Adipose tissue (tissue), 3 donors: ENCODE data around the gene ACOT7. TPM values are rescaled to one million over a fixed set of nuclear protein-coding genes. Genes with fewer than 3 reads are reported as not detected.
"Not testable (repeated sequence)": the region's sequence is repeated elsewhere in the genome, so short reads cannot be mapped to it uniquely, and the experiment has no call there.

Experiments
- H3K27ac ChIP-seq: one replicate; pipeline ENCODE4 v1.5.1; 2013; ENCODE audit warnings: low read depth, low read length
- WGBS, 3 donors: extraction: QIAGEN DNeasy Blood & Tissue Kit; methylation state at CpG; one replicate each; pipeline ENCODE4 v1.1.7; 2013; 5-methylcytosine and 5-hydroxymethylcytosine counted together
- polyA plus RNA-seq, 3 donors: library from polyadenylated mRNA; stranded (reverse); fragments of 200-250 nt; gene quantifications; one replicate each; pipeline ENCODE4 v1.2.3, GENCODE V29; 2013
- donor health status: healthy with polysubstance abuse.
- donor health status: Bipolar disorder and iron deficiency.
- donor health status: healthy.

The ACOT7 gene
- polyA plus RNA-seq, 3 donors = 6.5 to 13.8 (median 11.0) TPM

- H3K27ac ChIP-seq = no peak overlapping the region
- WGBS, 3 donors = 19 to 22% (median 22%) methylated on average over 33 of the region's 33 CpGs
Measured at GRCh38 chr1:6241107-6241886, 152.3 kb downstream of the ACOT7 start.

- no peak overlapping the region for H3K27ac ChIP-seq
- WGBS, 3 donors = 59 to 65% (median 62%) methylated on average over 17 of the region's 17 CpGs
Measured at GRCh38 chr1:6239950-6240768, 153.4 kb downstream of the ACOT7 start.

- H3K27ac ChIP-seq = no peak overlapping the region
- 34 to 51% (median 50%) methylated on average over 7 of the region's 7 CpGs for WGBS, 3 donors
Measured at GRCh38 chr1:6239213-6239752, 154.3 kb downstream of the ACOT7 start.

- H3K27ac ChIP-seq = no peak overlapping the region
- WGBS, 3 donors = 87 to 97% (median 95%) methylated on average over 4 of the region's 4 CpGs
Measured at GRCh38 chr1:6237093-6237492, 156.5 kb downstream of the ACOT7 start.

GRCh38 chr1:6235296-6235677, 158.3 kb downstream of the ACOT7 start:
- 0 to 1% (median 0%) methylated on average over 20 to 30 of the region's 30 CpGs for WGBS, 3 donors
- H3K27ac ChIP-seq = no peak overlapping the region

GRCh38 chr1:6234502-6235295, 158.9 kb downstream of the ACOT7 start:
- no peak overlapping the region for H3K27ac ChIP-seq
- WGBS, 3 donors = 45 to 60% (median 51%) methylated on average over 20 of the region's 20 CpGs

- no peak overlapping the region for H3K27ac ChIP-seq
- WGBS, 3 donors = 47 to 92% (median 52%) methylated on average over 1 of the region's 1 CpG
Measured at GRCh38 chr1:6233376-6233775, 160.2 kb downstream of the ACOT7 start.

- 90 to 91% (median 90%) methylated on average over 8 of the region's 8 CpGs for WGBS, 3 donors
- no peak overlapping the region for H3K27ac ChIP-seq
Measured at GRCh38 chr1:6225651-6226050, 167.9 kb downstream of the ACOT7 start.

GRCh38 chr1:6224718-6225117, 168.8 kb downstream of the ACOT7 start:
- no peak overlapping the region for H3K27ac ChIP-seq
- WGBS, 3 donors = 77 to 84% (median 80%) methylated on average over 15 of the region's 15 CpGs

- WGBS, 3 donors = 96 to 97% (median 97%) methylated on average over 13 of the region's 13 CpGs
- no peak overlapping the region for H3K27ac ChIP-seq
Measured at GRCh38 chr1:6223617-6224016, 169.9 kb downstream of the ACOT7 start.

GRCh38 chr1:6222636-6223035, 170.9 kb downstream of the ACOT7 start:
- WGBS, 3 donors = 33 to 81% (median 45%) methylated on average over 6 of the region's 6 CpGs
- H3K27ac ChIP-seq = no peak overlapping the region

GRCh38 chr1:6221210-6221784, 172.3 kb downstream of the ACOT7 start:
- no peak overlapping the region for H3K27ac ChIP-seq
- WGBS, 3 donors = 96 to 97% (median 96%) methylated on average over 12 of the region's 12 CpGs

- H3K27ac ChIP-seq = no peak overlapping the region
- WGBS, 3 donors = 81 to 89% (median 87%) methylated on average over 8 of the region's 8 CpGs
Measured at GRCh38 chr1:6220236-6220635, 173.3 kb downstream of the ACOT7 start.

GRCh38 chr1:6219641-6220040, 173.9 kb downstream of the ACOT7 start:
- H3K27ac ChIP-seq = not testable (repeated sequence)
- 86 to 93% (median 92%) methylated on average over 11 of the region's 11 CpGs for WGBS, 3 donors

- no peak overlapping the region for H3K27ac ChIP-seq
- WGBS, 3 donors = 73 to 84% (median 79%) methylated on average over 16 of the region's 16 CpGs
Measured at GRCh38 chr1:6218375-6219164, 175.0 kb downstream of the ACOT7 start.
